Amniotic stem cell (primary cell): ENCODE data around the gene FGL2.
"Not testable (repeated sequence)": the region's sequence is repeated elsewhere in the genome, so short reads cannot be mapped to it uniquely, and the experiment has no call there.

Experiments used
- DNase-seq: peaks from one replicate; lab custom pipeline; 2025; lab: John Stamatoyannopoulos, UW

Gene FGL2

DNA sequence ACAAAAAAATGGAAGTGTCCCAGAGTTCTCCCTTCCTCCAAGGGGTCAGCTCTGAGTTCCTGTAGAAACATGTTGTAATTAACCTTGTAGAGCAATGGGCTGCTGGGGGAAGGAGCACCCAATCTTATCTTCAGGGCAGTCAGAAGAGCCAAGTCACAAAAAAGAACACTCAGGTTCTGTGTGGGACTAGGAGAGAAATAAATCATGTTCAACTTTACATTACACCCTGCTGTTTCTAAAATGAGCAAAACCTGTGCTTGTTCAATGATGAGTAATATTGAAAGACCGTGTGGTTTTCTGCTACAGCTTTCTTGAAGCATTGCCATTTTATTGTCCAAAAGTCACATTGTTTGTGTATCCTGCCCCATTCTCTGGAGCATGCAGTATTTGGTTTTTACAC lies 42.6 kb downstream of the FGL2 start:
- DNase-seq, result not testable (repeated sequence)

DNA sequence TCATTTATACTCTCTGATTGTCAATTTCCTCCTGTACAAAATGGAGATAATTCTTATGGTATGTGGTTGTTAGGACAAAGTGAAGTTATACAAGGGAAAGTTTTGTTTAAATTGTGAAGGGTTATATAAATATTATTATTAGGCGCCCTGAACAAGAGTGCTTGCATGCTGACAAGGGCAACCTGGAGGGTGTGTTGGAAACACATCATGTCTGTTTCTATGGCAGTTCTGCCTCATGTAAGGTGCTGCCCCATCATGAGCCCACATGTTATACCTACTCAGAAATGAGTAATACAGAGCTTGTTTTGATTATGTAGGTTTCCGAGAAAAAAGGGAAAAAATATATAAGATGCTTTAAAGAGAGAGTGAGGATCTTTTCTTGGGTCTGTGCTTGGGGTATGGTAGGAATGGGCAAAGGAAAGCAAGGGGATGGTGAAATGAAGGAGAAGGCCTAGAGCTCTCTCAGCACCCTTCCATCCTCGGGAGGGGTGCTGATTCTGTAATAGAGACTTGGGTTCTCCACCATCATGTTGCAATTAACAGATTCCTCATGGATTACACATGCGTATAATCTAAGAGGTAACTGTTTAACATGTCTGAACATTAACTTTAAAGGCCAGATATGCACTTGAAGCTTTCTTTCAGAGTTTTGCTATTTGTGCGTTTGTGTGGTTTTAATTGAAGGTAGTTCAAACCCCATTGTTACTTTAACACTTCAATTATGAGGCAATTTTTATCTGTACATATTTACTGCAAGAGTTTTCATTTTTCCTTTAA lies 43.8 kb downstream of the FGL2 start:
- DNase-seq, result not testable (repeated sequence)

DNA sequence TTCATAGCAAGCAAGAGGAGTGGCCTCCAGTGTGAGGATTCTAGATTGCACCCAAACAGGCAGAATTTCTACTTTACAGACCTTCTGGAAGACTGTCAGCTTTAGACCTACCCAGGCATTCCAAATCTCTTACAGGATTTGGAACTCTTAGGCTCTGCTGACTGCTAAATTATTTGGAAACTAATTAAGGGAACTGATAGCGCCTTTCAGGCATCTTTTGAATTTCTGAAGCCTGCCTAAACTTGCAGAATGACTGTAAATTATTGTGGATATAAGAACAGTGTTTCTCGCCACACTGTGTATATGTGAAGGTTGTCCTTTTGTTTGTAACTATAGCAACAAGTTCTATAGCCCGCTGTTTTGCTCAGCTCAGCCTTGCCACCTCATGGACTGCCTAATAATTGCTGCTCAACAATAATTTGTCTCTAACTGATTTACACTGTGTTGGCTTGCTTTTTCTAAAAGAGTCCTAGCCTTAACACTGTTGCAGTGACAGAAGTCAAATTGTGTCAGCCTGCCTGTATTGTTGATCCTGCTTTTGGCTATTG lies 44.6 kb downstream of the FGL2 start:
- DNase-seq, result not testable (repeated sequence)

DNA sequence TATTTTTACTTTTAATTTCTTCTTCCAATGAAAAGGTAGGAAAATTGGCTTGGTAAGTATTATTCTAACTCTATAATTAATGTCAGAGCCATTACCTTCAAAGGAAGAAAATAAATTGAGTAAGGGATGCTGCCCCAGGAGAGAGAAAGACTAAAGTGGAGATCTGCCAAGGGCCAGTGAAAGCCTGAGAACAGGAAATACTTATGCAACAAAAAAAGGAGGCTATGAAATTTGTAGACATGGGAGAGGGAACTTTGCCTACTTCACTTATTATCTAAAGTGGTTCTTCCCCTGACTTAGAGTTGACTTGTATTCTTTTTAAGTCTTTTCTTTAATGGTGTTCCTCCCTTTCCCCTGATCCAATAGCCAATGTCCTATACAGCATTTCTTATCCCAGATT lies 47.4 kb downstream of the FGL2 start:
- not testable (repeated sequence) for DNase-seq
